Loucy (cell line): Measurements from ENCODE around the gene ADARB1.

Source experiments
- CTCF ChIP-seq: fragments of 200-600 bp; sonication (generic); conservative IDR thresholded peaks from 2 replicates; pipeline ENCODE4 v1.5.1; 2014; ENCODE audit warnings: mild to moderate bottlenecking, antibody characterized with exemption, low read length
- EZH2phosphoT487 ChIP-seq: fragments of 200-600 bp; IDR thresholded peaks from 2 replicates; pipeline ENCODE4 v1.6.1; 2018; ENCODE audit warnings: antibody characterized with exemption, mild to moderate bottlenecking, moderate library complexity, borderline replicate concordance

DNA sequence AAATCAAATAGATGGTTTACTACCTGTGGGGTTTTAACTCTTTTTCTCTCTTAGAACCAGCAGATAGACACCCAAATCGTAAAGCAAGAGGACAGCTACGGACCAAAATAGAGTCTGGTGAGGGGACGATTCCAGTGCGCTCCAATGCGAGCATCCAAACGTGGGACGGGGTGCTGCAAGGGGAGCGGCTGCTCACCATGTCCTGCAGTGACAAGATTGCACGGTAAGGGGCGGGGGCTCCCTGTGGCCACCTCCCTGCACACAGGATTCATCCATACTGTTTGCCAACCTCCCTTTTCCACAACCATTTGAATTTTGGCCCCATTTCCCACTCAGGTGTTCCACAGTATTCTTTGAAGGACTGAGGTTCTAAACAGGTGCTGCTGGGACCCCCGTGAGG, 110.5 kb downstream of the ADARB1 start:
- TF ChIP-seq CTCF = no peak
- no peak for TF ChIP-seq EZH2phosphoT487
